T-helper 17 cell (primary cell): ENCODE data around the gene SLC13A2. TPM values are rescaled to one million over a fixed set of nuclear protein-coding genes. Genes with fewer than 3 reads are reported as not detected.
"Not testable (repeated sequence)": the region's sequence is repeated elsewhere in the genome, so short reads cannot be mapped to it uniquely, and the experiment has no call there.

Source experiments
- ATAC-seq: fragments of 150-1000 bp; cut with Tn5 transposase; 2 replicates; pipeline ENCODE4 v1.10.0; 2021; ENCODE audit warnings: mild to moderate bottlenecking, moderate library complexity
- DNase-seq, 3 donors: peaks; one replicate each; pipeline versions ENCODE4 v3.0.0 to v3.0.0-alpha.2; 2020 to 2021
- H3K9me3 ChIP-seq: one replicate; pipeline ENCODE4 v1.7.0; 2013; ENCODE audit warnings: low read length, mild to moderate bottlenecking; ENCODE audit not compliant: control insufficient read depth, poor library complexity, severe bottlenecking
- H3K27ac Mint-ChIP-seq: one replicate; pipeline ENCODE4 v1.8.0; 2022; ENCODE audit warnings: mild to moderate bottlenecking, moderate library complexity, mixed read lengths
- H3K27me3 Mint-ChIP-seq: one replicate; pipeline ENCODE4 v1.8.0; 2022; ENCODE audit warnings: mixed read lengths
- H3K36me3 Mint-ChIP-seq: one replicate; pipeline ENCODE4 v1.8.0; 2022; ENCODE audit warnings: low read depth, mixed read lengths
- H3K4me1 Mint-ChIP-seq: one replicate; pipeline ENCODE4 v1.8.0; 2022; ENCODE audit warnings: mild to moderate bottlenecking, mixed read lengths
- H3K4me3 Mint-ChIP-seq: one replicate; pipeline ENCODE4 v1.8.0; 2022; ENCODE audit warnings: mild to moderate bottlenecking, moderate library complexity, mixed read lengths
- total RNA-seq, 4 donors: library from RNA in 2 of 4; stranded (reverse) in 2 of 4; gene quantifications; one replicate each; pipeline ENCODE4 v1.2.3 and lab custom pipeline; 2022 to 2026

The SLC13A2 gene
- total RNA-seq, 2 donors from 2014 or later = not detected

- no peaks in the 10 kb centered on the region for H3K9me3 ChIP-seq
- Mint-ChIP-seq H3K36me3 (peaks cover 2% of the 10 kb centered on the region), H3K27ac (no peak overlapping the region), H3K27me3 (peaks cover 26% of the 10 kb centered on the region), H3K4me1 (peaks cover 2% of the 10 kb centered on the region), H3K4me3 (no peak overlapping the region)
- DNase-seq (no peak), ATAC-seq (no peak)
Measured at GRCh38 chr17:28460901-28461300, 12.5 kb upstream of the SLC13A2 start.

GRCh38 chr17:28466001-28466400 lies 7.4 kb upstream of the SLC13A2 start:
- DNase-seq (no peak), ATAC-seq (no peak)
- H3K9me3 ChIP-seq = no peaks in the 10 kb centered on the region
- peaks cover 45% of the 10 kb centered on the region for H3K27me3 Mint-ChIP-seq
- H3K27ac Mint-ChIP-seq = no peak overlapping the region
- no peak overlapping the region for H3K4me3 Mint-ChIP-seq
- peaks cover 13% of the 10 kb centered on the region for H3K4me1 Mint-ChIP-seq
- peaks cover 2% of the 10 kb centered on the region for H3K36me3 Mint-ChIP-seq

GRCh38 chr17:28466521-28467048 lies 6.9 kb upstream of the SLC13A2 start:
- Mint-ChIP-seq H3K4me1 (peaks cover 13% of the 10 kb centered on the region), H3K4me3 (no peak overlapping the region), H3K27me3 (peaks cover 45% of the 10 kb centered on the region), H3K36me3 (peaks cover 2% of the 10 kb centered on the region), H3K27ac (no peak overlapping the region)
- DNase-seq = no peak
- H3K9me3 ChIP-seq = no peaks in the 10 kb centered on the region
- no peak for ATAC-seq

- ATAC-seq = no peak
- H3K4me1 Mint-ChIP-seq = peaks cover 15% of the 10 kb centered on the region
- H3K4me3 Mint-ChIP-seq = no peak overlapping the region
- no peak overlapping the region for H3K27ac Mint-ChIP-seq
- H3K36me3 Mint-ChIP-seq = peaks cover 2% of the 10 kb centered on the region
- H3K27me3 Mint-ChIP-seq = peaks cover 45% of the 10 kb centered on the region
- no peaks in the 10 kb centered on the region for H3K9me3 ChIP-seq
- DNase-seq = no peak
Measured at GRCh38 chr17:28467456-28468025, 5.9 kb upstream of the SLC13A2 start.

- Mint-ChIP-seq H3K4me1 (peaks cover 15% of the 10 kb centered on the region), H3K27me3 (peaks cover 39% of the 10 kb centered on the region)
- not testable (repeated sequence) for H3K27ac Mint-ChIP-seq, ATAC-seq, H3K4me3 Mint-ChIP-seq, DNase-seq, H3K9me3 ChIP-seq, H3K36me3 Mint-ChIP-seq
Measured at GRCh38 chr17:28468033-28468735, 5.3 kb upstream of the SLC13A2 start.

DNA sequence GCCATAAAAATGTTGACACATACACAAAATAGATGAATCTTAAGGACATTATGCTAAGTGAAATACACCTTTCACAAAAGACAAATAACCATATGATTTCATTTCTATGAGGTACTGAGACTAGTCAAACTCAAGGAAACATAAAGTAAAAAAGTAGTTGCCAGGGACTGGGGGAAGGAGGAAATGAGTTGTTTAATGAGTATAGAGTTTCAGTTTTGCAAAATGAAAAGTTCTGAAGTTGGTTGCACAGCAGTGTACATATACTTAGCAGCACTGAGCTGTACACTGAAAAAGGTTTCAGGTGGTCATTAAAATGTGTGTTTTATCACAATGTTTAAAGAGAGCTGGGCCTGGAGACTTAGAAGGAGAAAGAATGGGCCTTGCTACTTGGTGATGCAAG lies 4.7 kb upstream of the SLC13A2 start:
- H3K4me3 Mint-ChIP-seq = no peak overlapping the region
- peaks cover 14% of the 10 kb centered on the region for H3K4me1 Mint-ChIP-seq
- H3K36me3 Mint-ChIP-seq = no peaks in the 10 kb centered on the region
- ATAC-seq (no peak), DNase-seq (no peak)
- H3K27ac Mint-ChIP-seq = no peak overlapping the region
- peaks cover 37% of the 10 kb centered on the region for H3K27me3 Mint-ChIP-seq
- H3K9me3 ChIP-seq = no peaks in the 10 kb centered on the region

DNA sequence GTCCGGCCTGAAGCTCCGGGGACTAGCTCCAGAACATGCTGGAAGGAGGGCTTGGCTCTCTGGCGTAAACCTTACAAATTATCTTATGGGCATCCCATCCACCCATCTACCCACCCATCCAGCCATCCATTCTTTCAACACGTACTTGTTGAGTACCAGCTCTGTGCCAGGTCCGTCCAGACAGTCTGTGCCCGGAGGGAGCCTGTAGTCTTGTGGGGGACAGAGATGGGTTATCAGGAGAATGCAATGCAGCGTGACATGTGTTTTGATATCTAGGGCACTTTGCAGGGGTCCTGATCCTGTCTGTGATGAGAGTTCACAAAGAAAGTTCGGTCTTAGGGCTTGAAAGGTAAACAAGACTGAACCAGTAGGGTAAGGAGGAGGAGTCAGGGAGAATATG lies 4.1 kb upstream of the SLC13A2 start:
- Mint-ChIP-seq H3K4me1 (peaks cover 13% of the 10 kb centered on the region), H3K27ac (no peak overlapping the region), H3K27me3 (peaks cover 37% of the 10 kb centered on the region), H3K4me3 (no peak overlapping the region), H3K36me3 (no peaks in the 10 kb centered on the region)
- no peak for DNase-seq
- H3K9me3 ChIP-seq = no peaks in the 10 kb centered on the region
- no peak for ATAC-seq

DNA sequence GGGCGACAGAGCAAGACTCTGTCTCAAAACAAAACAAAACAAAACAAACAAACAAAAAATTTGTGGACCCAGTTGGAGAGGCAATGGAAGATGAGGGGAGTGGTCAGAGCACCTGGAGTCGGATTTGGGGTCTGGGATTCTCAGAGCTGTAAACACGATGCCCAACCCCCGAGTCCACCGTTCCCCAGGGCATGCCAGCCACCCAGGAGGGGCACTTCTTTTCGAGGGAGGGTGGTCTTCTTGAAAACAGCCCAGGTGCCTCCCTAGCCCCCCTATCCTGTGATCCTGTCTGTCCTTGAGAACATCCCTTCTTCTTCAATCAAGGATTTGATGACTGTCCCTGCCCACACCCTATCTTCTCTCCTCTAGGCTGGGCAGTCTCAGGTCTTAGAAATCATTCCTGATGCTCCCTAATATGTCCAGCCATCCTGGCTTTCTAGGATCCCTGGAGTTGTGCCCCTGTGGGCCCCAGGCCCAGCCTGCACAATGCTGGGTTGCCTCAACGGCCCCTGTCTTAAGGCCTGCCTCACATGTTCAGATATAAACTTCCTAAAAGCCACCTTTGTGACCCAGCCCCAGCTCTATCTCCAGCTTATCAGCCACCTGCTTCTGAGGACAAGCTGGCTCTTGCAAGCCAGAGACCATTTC lies 3.1 kb upstream of the SLC13A2 start:
- peaks cover 33% of the 10 kb centered on the region for H3K27me3 Mint-ChIP-seq
- H3K4me3 Mint-ChIP-seq = no peak overlapping the region
- peaks cover 16% of the 10 kb centered on the region for H3K4me1 Mint-ChIP-seq
- ATAC-seq (no peak), DNase-seq (no peak)
- peaks cover 2% of the 10 kb centered on the region for H3K36me3 Mint-ChIP-seq
- H3K9me3 ChIP-seq = no peaks in the 10 kb centered on the region
- H3K27ac Mint-ChIP-seq = no peak overlapping the region

GRCh38 chr17:28470914-28471366 lies 2.5 kb upstream of the SLC13A2 start:
- ATAC-seq (no peak), DNase-seq (no peak)
- H3K4me1 Mint-ChIP-seq = peaks cover 22% of the 10 kb centered on the region
- peak overlapping the region; percentile 12 for H3K4me3 Mint-ChIP-seq
- peaks cover 4% of the 10 kb centered on the region for H3K36me3 Mint-ChIP-seq
- H3K9me3 ChIP-seq = no peaks in the 10 kb centered on the region
- H3K27ac Mint-ChIP-seq = no peak overlapping the region
- peaks cover 28% of the 10 kb centered on the region for H3K27me3 Mint-ChIP-seq

DNA sequence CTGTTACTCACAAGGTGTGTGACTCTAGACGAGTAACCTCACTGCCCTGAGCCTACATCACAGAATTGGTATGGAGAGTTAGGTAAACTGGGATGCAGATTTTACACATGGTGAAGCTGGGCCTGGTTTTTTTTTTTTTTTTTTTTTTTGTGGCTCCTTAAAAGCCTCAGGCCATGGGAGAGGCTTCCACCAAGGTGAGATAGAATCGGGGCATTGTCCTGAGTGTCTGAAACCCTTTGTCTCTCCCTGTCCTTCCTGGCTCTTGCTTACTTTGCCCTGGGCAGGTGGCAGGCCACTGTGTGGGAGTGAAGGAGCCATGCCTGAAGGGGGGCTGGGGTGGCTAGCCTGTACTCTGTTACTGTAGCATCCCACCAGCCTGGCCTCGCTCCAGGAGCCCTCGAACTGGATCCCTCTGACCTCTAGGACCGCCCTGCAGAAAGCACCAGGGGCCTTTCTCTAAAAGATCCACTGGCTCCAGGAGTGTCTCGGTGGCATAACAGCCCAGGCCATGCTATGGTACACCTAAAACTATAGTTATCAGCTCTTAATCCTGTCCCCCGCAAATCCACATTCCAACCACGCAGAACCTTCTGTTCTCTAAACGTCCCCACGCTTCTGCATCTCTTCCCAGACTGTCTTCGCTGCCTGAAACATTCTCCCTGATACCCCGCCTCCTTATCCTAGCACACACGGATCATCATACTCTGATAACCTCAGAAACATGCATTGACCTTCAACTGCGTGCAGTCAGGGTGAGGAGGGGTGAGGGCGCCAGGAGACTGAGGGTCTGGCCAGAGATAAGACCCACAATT lies 1.7 kb upstream of the SLC13A2 start:
- peaks cover 24% of the 10 kb centered on the region for H3K27me3 Mint-ChIP-seq
- ATAC-seq = no peak

GRCh38 chr17:28472871-28473497 lies 460 bp upstream of the SLC13A2 start:
- Mint-ChIP-seq H3K36me3 (peaks cover 4% of the 10 kb centered on the region), H3K4me3 (no peak overlapping the region), H3K27me3 (peaks cover 14% of the 10 kb centered on the region), H3K27ac (peak overlapping the region; percentile 34), H3K4me1 (peaks cover 19% of the 10 kb centered on the region)
- ATAC-seq (no peak), DNase-seq (no peak)
- H3K9me3 ChIP-seq = no peaks in the 10 kb centered on the region

More for the DNA sequence above, 1.7 kb upstream of the SLC13A2 start:
- DNase-seq = no peak
- peaks cover 22% of the 10 kb centered on the region for H3K4me1 Mint-ChIP-seq
- H3K36me3 Mint-ChIP-seq = peaks cover 4% of the 10 kb centered on the region
- no peak overlapping the region for H3K27ac Mint-ChIP-seq
- no peak overlapping the region for H3K4me3 Mint-ChIP-seq
- no peaks in the 10 kb centered on the region for H3K9me3 ChIP-seq

DNA sequence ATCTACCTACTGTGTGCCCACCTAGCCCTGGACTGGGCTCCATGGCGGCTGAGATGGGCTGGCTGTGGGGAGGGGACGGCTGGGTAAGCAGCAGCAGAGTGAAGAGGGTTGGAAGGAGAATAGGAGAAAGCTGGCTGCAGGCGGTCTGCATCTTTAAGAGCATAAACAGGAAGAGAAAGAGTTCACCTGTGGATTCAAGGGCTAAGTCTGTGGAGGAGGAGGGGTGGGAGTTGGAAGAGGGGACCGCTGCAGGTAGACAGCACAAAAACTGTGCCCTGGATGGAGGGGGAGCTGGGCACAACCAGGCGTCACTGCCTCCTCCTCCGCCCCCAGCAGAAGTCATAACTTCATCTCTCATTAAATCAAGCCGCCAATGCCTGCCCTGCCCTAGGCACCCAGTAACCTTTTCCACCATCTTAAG lies 677 bp downstream of the SLC13A2 start:
- Mint-ChIP-seq H3K27ac (peak overlapping the region; percentile 34), H3K36me3 (peaks cover 7% of the 10 kb centered on the region), H3K4me1 (peaks cover 16% of the 10 kb centered on the region), H3K27me3 (peaks cover 14% of the 10 kb centered on the region), H3K4me3 (no peak overlapping the region)
- DNase-seq (no peak), ATAC-seq (no peak)
- H3K9me3 ChIP-seq = no peaks in the 10 kb centered on the region
